Hepatic stellate cell (primary cell): Measurements from ENCODE around the gene SPON2.

Source experiments
- DNase-seq: peaks from one replicate; pipeline ENCODE4 v3.0.0; 2011; ENCODE audit warnings: low spot score

SPON2 gene

DNA sequence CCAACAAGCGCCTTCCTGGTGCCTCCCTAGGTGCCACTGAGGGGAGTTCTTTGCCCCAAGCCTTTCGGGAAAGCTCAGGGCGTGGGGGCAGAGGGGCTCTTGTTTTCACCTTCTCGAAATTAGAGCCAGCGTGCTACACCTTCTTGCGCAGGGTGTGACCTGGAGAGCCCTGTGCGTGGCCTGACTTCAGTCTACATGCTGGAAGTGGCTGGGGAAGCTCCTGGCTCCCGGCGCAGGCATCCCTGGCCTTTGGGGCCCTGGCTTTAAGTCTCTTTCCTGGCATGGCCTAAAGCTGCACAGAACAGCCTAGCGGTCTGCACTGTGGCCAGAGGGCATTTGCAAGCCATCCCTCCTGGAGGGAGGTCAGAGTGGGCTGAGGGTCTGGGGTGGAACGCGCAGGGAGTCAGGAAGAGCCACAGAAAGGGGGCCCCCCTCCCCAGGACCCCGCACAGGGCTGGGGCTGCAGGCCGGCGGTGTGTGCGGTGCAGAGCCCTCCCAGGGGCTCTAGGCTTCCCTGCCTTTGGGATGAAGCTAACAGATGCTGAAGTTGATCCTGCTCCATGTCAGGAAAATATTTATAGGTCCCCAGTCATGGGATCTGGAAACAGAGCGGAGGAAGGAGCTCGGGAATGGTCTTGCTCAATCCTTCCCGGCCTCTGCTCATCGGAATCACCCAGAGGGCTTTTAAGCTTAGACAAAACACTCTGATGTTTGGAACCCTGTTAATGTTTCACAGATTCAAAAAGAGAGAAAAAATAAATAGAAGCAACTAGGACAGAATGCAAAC lies 781 bp upstream of the SPON2 start:
- peak; percentile 50 for DNase-seq

DNA sequence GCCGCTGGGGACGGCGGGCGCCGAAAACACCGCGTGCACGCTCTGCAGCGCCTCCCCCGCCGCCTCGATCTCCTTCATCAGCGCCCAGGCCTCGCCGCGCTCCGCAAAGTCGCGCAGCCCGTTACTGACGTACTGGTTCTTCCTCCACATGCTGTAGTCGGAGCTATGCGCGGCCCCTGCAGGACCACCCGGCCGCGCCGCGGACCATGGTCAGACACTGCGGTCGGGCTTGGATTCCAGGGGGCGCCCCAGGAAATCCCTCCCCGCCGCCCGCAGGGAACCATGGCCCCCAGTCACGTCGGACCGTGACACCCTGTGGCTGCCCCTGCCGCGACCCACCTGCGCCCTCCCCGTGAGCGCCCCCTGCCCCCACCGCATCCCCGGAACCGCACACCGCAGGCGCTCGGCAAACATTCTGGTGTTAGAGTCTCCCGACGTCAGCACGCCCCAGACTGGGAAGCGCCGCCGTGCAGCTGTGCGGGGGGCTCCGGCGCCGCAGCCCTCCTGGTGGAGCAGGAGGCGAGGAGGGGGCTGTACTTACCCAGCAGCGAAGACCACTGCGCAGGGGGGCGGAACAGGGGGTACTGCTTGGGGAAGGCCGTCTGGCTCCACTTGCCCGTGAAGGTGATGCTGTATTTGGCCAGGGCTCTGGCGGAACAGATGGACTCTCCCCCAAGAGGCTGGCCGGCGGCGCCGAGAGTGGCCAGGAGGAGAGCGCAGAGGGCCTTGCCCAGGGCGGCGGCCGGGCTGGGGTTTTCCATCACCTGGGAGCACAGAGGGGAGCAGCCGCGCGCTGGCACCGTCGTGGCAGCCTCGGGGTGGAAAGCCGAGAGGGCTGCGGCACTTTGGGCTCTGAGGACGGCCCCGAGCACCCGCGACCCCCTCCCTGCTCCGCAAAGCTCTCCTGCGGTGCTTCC lies 814 bp downstream of the SPON2 start:
- no peak for DNase-seq

DNA sequence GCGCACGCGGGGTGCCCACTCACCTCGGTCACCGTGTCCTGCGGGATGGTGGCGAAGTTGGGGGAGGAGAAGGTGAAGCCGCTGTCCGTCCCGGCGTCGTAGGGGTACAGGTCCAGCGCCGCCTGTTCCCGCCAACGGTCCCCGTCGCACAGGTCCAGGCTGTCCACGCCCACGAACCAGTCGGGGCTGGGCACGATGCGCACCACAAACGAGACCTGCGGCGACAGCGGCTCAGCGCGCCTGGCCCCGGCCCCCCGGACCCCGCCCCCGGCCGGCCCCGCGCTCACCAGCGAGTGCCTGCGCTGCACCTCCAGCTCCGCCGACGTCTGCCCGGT lies 1.4 kb downstream of the SPON2 start:
- DNase-seq, result no peak

DNA sequence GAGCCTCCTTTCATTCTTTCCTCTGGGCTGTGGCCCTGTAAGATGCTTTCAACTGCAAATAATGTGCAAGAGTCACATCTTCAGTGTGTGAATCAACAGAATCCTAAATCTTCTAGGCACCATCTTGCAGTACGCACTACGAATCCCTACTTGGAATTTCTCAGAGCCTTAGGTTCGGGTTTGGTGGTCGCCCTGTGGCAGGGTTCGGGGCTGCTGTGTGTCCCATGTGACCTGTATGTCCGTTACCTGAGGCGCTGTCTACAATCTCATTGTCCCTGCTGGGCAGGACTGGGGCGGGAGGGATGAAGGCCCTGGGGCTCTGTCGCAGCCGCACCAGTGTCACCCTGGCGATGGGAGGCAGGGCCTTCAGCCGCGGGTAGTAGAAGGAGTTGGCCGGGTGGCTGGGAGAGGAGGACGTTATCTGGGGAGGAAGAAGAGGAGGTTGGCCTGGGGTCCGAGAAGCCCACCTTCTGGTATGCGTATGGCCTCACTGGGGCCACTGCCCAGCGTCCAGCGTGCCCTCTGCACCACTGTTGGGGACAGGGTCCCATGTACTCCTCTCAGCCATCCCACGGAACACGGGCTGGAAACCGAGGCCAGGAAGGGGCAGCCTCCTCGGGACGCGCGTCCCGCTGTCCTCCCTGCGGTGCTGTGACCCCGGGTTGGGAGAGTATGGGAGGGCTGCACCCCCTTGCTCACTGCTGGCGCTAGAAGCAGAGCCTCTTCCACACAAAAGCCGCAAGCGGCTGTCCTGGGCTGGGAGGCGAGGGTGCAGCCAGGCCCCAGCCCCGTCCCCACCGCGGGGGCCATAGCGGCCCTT lies 2.0 kb downstream of the SPON2 start:
- DNase-seq, result no peak

DNA sequence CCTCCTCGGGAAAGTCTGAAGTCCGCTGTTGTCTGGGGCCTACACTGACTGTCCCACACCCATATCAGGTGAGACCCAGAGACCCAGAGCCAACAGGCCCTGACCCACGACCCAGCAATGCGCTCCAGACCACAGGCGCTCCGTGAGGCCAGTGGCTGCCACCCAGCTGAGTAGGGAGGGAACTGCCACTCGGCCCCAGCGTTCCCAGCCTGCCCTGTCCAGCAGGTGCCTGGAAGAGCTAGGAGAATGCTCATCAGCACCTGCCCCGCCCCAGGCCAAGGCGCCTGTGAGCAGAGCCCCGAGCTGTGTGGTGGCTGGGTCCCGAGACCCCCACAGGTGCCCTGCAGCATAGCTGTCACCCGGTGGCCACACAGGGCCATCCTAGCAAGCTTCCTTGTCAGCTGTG lies 2.7 kb downstream of the SPON2 start:
- DNase-seq, result no peak

DNA sequence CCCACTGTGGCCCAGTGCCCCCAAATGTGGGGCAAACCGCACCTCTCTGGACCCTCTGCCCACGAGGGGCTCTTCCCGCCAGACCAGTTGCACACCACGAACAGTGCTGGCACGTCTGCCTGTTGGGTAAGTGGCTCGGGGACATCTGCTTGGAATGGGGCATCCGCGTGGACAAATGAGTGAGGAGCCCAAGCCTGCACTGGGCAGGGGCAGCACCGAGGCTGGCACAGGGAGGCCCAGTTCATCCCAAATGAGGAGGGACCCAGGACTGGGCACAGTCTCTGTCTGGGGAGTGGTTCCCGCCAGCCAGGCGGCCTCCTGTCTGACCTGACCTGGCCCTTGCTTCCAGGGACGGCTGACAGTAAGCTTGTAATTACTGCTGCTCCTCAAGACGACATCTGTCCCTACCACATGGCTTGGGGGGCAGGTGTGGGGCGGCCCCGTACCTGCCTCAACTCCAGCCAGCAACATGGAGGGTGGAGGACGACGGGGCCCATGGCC lies 3.2 kb downstream of the SPON2 start:
- no peak for DNase-seq

DNA sequence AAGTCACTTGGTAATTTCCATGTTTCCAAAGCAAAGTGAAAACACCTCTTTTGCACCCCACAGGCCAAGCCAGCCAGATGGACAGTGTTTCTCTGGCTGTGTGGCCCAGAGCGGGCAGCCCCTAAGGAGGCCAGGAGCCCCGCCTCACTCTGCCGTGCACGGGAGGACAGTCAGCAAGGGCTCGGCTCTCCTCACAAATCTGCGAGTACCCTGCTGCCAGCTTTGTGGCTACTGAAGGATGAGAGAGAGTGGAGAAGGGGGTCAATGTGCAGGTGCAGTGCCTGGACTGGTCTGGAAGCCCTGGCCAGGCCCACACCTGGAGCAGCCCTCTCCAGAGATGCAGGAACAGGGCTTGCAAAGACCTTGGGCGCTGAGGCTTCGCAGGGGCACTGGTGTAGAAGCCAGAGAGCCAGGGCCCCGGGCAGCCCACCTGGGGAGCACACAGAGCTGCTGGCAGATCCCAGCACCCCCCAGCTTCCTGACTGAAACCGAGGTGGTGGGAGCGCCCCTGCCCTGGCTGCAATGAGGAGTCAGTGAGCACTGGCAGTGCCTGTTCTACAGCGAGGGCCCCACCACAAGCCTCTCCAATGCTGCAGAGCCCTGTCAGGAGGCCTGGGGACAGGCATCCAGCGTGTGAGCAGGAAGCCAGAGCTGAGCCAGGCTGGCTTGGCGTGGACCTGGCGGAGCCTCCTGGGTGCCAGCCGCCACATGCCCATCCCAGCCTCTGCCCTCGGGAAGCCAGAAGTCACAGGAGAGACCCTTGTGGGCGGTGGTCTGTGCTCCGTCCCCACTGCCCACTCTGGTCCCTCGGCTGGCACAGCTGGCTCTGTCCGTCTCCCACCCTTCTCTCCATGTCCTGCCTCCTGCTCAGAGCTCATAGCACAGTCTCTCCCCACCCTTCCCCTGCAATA lies 3.9 kb downstream of the SPON2 start:
- DNase-seq, result no peak

DNA sequence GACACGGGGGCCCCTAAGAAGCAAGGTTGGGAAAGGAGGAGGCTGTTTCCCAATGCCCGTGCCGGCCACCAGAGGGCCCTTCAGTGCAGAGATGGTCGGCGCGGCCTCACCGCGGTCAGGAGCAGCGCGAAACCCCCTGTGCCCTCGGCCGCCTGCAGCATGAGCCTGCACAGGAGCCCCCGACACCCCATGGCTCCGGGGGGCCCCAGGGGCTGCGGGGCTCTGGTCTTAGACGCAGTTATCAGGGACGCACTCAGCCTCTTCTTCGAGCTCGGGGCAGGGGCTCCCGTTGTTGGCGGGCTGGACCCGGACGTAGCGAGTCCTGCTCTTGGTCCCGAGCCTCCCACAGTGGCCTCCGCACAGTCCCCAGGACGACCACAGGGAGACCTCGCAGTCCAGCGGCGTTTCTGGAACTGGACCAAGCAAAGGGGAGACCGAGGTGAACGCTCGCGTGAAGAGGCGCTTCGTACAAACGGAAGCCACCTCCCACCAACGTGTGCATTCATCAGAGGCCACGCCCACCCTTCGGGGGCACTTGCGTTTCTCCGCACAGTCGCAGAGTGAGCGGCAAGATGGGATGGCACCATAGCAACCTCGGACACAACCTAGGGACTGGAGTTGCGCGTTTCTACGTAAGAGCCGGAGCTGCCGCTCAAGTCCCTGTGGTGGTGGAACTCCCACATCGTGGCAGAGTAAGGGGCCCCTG lies 5.0 kb downstream of the SPON2 start:
- DNase-seq, result peak; percentile 86

DNA sequence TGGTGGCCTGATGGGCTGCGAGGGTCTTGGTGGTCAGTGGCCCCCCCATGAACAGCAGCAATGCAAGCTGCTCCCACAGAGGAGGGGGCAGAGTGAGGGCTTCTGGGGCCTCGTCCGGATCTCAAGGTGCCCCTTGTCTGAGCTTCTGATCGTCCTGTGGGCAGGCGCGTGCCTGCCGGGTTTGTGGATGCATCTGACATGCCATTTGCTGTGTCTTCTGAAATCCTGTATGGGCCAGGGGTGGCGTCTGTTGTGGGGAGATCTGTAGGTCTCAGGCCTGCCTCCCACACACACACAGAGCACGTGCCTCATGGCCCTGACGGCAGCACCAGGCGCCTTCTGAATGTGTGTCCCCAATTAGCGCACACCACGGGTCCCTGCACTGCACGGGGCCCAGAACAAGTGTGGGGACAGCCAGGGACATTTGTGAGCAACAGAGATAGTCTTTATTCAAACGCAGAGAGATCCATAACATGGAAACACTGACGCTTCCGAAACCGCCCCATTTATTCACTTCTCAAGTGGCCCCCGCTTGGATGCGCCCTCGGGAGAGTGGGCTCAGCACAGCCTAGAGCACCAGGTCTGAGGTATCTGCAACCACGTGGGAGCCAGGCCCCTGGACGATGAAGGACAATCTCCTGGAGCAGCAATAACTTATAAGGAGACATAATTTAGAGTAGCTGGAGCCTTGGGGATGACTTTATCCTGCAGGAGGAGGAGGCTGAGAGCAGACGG lies 5.7 kb downstream of the SPON2 start:
- no peak for DNase-seq

DNA sequence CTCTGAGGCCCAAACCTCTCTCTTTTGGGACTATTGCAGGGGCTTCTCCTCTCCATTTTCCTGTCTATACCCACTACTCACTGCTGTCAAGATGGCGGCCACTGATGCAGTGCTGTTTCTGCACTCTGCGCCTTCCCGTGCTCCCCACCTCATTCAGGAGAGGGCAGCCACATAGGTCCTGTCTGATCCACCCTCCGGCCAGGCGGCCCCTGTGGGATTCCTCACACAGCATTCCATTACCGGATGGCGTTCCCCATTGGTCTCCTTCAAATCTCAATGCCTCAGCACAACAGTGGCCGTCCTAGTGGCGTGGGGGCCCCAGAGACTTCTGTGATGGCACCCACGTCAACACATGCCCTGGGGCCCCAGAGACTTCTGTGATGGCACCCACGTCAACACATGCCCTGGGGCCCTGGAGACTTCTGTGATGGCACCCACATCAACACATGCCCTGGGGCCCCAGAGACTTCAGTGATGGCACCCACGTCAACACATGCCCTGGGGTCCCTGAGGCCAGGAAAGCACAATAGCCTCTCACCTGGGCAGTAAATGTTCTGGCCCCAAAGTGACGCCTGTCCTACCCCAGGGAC lies 7.3 kb downstream of the SPON2 start:
- no peak for DNase-seq

DNA sequence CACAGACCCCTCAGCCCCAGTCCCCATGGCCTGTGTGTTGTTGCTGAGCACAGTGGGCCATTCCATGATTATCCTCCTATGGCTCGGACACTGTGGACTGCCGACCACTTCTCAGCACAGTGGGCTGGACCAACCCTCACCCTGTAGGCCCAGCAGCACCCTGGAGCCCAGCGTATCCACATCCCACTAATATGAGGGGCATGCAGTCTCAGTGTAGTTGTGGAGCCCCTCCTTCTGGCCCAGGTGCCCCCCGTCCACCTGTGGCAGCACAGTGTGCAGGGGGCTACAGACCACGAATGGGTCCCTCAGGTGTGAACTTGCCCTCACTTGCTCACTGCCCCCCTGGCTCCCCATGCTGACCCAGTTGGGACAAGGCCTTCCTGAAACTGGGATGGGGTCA lies 7.9 kb downstream of the SPON2 start:
- DNase-seq, result no peak

DNA sequence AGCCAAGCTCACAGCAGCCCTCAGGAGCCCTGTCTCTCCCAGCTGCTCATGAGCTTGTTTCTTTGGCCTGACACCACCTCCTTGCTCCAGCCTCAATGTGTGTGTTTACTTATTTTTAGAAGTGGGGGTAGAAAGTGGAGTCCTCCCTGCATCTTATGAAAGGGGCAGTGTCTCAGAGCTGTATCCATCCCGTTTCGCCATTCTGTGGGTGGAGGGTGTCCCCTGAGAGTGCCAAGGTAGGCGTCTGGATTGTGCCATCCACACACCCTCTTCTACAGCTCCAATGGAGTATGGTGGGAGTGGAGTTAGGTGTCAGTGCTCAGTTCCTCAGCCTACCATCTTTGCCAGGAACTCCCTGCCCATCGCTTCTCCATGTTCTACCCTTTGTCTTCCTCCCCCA lies 8.3 kb downstream of the SPON2 start:
- no peak for DNase-seq

DNA sequence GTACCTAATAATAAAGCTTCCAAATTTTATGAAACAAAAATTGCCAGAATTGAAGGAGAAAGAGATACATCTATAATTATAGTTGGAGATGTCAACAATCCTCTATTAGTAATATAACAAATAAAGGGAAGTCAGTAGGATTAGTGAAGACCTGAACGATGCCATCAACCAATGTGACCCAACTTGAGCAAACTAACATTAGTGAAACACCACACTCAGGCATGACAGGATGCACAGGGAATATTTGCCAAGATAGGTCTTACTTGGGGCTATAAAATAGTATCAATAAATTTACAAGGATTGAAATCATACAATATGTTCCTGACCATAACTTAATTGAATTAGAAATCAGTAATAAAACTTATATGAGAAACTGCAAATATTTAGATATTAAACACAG lies 12.0 kb downstream of the SPON2 start:
- no peak for DNase-seq

DNA sequence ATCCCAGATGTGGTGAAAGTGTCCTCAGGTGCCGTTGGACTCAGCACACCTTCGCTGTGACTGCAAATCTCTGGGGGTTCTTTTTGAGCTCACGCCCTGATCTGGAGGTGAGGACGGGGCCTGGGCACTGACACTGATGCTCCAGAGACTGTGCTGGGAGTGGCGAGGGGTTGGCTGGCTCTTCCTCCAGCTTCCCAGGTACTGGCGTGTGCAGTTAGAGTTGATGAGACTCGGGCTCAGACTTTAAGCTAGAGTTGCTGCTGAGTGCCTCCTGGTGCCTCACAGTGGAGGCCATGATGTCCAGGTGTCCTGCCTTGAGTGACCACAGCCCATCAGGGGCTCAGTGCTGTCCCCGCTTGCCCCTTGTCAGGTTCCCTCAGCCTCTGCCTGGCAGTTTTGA lies 16.3 kb downstream of the SPON2 start:
- no peak for DNase-seq

DNA sequence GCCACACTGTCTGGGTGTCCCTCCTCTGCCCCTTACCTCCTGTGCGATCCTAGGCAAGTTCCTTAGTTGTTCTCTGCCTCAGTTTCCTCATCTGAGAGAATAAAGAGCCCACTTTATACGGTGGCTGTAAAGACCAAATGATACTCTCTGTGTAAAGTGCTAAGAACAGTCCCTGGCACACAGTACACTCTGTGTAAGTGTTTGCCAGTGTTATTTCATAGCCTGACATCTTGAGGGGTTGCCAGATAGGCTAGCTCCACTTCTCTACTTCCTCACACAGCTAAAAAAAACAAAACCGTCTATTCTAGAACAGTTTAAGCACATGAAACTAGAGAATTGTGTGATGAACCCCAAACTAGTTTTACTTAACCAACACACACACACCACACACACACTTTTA lies 17.1 kb downstream of the SPON2 start:
- no peak for DNase-seq

DNA sequence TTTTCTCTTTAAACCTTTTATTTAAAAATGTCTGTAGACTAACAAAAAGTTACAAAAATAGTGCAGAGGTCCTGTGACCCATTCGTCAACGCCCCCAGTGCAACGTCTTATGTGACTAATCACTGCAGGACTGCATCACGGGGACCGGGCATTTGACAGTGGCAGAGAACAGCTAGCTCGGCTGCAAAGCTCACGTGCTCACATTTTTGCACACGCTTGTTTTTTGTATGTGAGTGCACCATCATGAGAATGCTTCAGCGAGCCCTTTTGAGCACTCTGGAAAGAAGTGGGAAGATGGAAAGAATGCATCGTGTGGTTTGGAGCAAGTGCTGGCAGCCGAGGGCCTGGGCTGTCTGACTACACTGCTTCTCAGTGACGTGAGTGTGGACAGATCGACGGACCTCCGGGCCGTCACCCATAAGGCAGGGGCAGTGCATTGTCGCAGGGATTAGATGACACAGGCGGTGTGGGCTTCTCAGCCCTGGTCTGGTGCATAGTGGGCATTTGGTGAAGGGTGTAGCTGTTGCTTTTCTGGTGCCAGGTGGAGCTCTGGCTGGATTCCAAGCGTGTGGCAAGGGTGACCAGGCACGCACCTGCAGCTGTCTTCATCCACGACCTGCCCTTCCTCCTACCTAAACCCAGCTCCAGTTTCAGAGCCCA lies 17.7 kb downstream of the SPON2 start:
- DNase-seq, result peak; percentile 87

DNA sequence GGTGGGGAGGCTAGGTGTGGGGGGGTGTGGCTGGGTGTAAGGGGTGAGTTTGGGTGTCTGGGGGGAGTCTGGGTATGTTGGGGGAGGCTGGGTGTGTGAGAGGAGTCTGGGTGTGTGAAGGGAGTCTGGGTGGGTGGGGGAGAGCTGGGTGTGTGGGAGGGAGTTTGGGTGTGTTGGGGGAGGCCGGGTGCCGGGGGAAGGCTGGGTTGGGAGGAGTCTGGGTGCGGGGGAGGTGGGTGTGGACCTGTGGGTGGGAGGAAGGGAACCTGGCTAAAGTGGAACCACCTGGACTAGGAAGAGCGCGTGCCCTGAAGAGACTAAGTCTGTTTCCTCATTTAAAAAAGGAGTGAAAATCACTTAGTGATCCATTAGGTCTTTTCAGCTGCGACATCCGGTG lies 18.3 kb downstream of the SPON2 start:
- no peak for DNase-seq

DNA sequence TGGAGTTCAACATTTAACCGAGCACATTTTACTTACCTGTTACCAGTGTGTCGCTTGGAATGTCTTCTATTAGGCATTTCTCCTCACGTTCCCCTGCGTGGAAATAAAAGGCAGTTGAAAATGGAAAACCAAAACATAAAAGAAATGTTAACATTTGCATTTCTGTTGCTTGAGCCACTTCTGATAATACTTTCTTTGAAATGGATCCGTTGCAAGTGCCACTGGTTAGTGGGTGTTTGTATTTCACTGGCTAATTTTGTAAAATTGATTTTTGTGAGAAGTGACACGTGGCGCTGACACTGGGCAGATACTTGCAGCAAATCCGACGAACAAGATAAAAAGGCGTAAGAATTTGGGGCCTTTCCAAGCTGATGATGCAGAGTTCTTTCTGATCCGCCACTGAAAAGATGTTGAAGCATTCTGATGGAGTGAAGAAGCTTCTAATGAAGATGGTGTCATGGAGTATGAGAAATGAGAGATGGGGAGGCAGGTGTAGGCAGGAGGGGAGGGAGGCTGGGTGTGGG lies 18.8 kb downstream of the SPON2 start:
- no peak for DNase-seq

DNA sequence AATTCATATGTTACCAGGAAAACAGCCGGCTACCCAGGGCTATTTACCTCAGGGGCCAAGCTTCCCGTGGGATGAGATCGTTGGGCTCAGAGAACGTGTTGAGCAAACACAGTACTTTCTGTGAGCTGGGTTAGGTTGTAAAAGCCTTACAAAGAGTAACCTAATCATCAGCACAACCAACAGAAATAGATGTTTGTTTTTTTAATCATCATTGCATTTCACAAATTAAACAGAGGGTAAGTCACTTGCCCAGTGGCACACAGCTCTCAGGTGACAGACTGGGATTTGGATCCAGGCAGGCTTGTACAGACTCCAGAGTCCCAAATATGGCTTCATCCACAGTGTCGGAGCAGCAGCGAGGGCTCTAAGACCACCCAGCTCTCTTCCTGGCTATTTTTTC lies 20.1 kb downstream of the SPON2 start:
- no peak for DNase-seq
